IMR-90 (cell line): Measurements from ENCODE around the gene MICU1. TPM values are rescaled to one million over a fixed set of nuclear protein-coding genes. Genes with fewer than 3 reads are reported as not detected.

Source experiments
- ATAC-seq: fragments of 200-7000 bp; cut with Tn5 transposase; 2 replicates; pipeline ENCODE4 v1.9.1; 2020; ENCODE audit warnings: low read depth, mild to moderate bottlenecking, moderate library complexity
- BruUV-seq: library from RNA; stranded (reverse); fragments of 400-500 nt; replicated peaks from 2 replicates; lab custom pipeline; 2021; lab: Mats Ljungman, UMichigan
- CTCF ChIA-PET: fragments of 300-600 bp; formaldehyde crosslinking; extraction: SDS; loops from one replicate; lab custom pipeline; 2021; ENCODE audit warnings: antibody characterized with exemption; lab: Yijun Ruan, JAX
- POLR2A ChIA-PET: fragments of 300-600 bp; sonication (Branson Sonifier 250); formaldehyde crosslinking; loops from one replicate; lab custom pipeline; 2022; ENCODE audit warnings: antibody characterized with exemption; ENCODE audit not compliant: unreplicated experiment; lab: Charles Lee
- DNase-seq: peaks from one replicate; pipeline ENCODE4 v3.0.0; 2013
- H2AFZ ChIP-seq: replicated peaks from 2 replicates; pipeline ENCODE3; 2013; ENCODE audit warnings: low read length, mild to moderate bottlenecking; ENCODE audit not compliant: poor library complexity
- H2AK5ac ChIP-seq: 2 replicates; pipeline ENCODE4 v1.6.1; 2013; ENCODE audit warnings: low read depth, low read length, inconsistent platforms
- H2AK9ac ChIP-seq: replicated peaks from 2 replicates; pipeline ENCODE3; 2013; ENCODE audit warnings: mild to moderate bottlenecking, low read depth, low read length, moderate library complexity; ENCODE audit not compliant: poor library complexity
- H2BK120ac ChIP-seq: 2 replicates; pipeline ENCODE4 v1.6.1; 2013; ENCODE audit warnings: low read depth, low read length, inconsistent platforms
- H2BK15ac ChIP-seq: 3 replicates; pipeline ENCODE4 v1.6.1; 2013; ENCODE audit warnings: low read depth, low read length, inconsistent platforms
- H2BK20ac ChIP-seq: 2 replicates; pipeline ENCODE4 v1.6.1; 2013; ENCODE audit warnings: low read depth, mild to moderate bottlenecking, inconsistent platforms, low read length, moderate library complexity
- H2BK5ac ChIP-seq: 2 replicates; pipeline ENCODE4 v1.6.1; 2013; ENCODE audit warnings: mild to moderate bottlenecking, low read depth, low read length, inconsistent platforms; ENCODE audit not compliant: poor library complexity, severe bottlenecking
- H3K14ac ChIP-seq: replicated peaks from 2 replicates; pipeline ENCODE4 v1.6.1; 2013; ENCODE audit warnings: low read depth, low read length, inconsistent platforms
- H3K18ac ChIP-seq: 2 replicates; pipeline ENCODE4 v1.6.1; 2013; ENCODE audit warnings: low read depth, low read length, control low read depth
- H3K23ac ChIP-seq: 2 replicates; pipeline ENCODE4 v1.6.1; 2013; ENCODE audit warnings: low read depth, low read length, inconsistent platforms
- H3K27ac ChIP-seq: 2 replicates; pipeline ENCODE4 v1.5.1; 2013; ENCODE audit warnings: mild to moderate bottlenecking, control low read depth, low read length; ENCODE audit not compliant: insufficient read depth
- H3K27me3 ChIP-seq: 2 replicates; pipeline ENCODE4 v1.6.1; 2013; ENCODE audit warnings: low read length; ENCODE audit not compliant: control insufficient read depth, insufficient read depth
- H3K36me3 ChIP-seq: 2 replicates; pipeline ENCODE4 v1.6.1; 2013; ENCODE audit warnings: low read length, mixed read lengths; ENCODE audit not compliant: control insufficient read depth, insufficient read depth
- H3K4ac ChIP-seq: 2 replicates; pipeline ENCODE4 v1.6.1; 2013; ENCODE audit warnings: low read depth, low read length, inconsistent platforms
- H3K4me1 ChIP-seq: 2 replicates; pipeline ENCODE4 v1.6.1; 2013; ENCODE audit warnings: low read length, mixed read lengths; ENCODE audit not compliant: control insufficient read depth, insufficient read depth
- H3K4me2 ChIP-seq: 2 replicates; pipeline ENCODE4 v1.6.1; 2013; ENCODE audit warnings: low read depth, mild to moderate bottlenecking, control low read depth, low read length, moderate library complexity
- H3K4me3 ChIP-seq: 2 replicates; pipeline ENCODE4 v1.5.1; 2013; ENCODE audit warnings: low read depth, mild to moderate bottlenecking, control low read depth, low read length, moderate library complexity; ENCODE audit not compliant: insufficient read depth
- H3K56ac ChIP-seq: 2 replicates; pipeline ENCODE4 v1.6.1; 2013; ENCODE audit warnings: low read length, inconsistent platforms; ENCODE audit not compliant: insufficient read depth; ENCODE audit errors: extremely low read depth
- H3K79me1 ChIP-seq, 2 experiments: 2 replicates each; pipeline ENCODE4 v1.6.1; 2013; ENCODE audit warnings: low read length in 2 of 2, inconsistent platforms in 1 of 2, low read depth in 1 of 2
- H3K9ac ChIP-seq: 2 replicates; pipeline ENCODE4 v1.6.1; 2013; ENCODE audit warnings: low read depth, low read length, control low read depth
- H3K9me1 ChIP-seq: 2 replicates; pipeline ENCODE4 v1.6.1; 2013; ENCODE audit warnings: low read length, inconsistent platforms; ENCODE audit not compliant: insufficient read depth
- H3K9me3 ChIP-seq: 2 replicates; pipeline ENCODE4 v1.6.1; 2013; ENCODE audit warnings: low read length; ENCODE audit not compliant: control insufficient read depth, insufficient read depth
- H4K20me1 ChIP-seq: 2 replicates; pipeline ENCODE4 v1.6.1; 2013; ENCODE audit warnings: low read length, inconsistent platforms; ENCODE audit not compliant: insufficient read depth
- H4K5ac ChIP-seq: 2 replicates; pipeline ENCODE4 v1.6.1; 2013; ENCODE audit warnings: mild to moderate bottlenecking, low read depth, low read length, control low read depth
- H4K8ac ChIP-seq, 2 experiments: 2 replicates each; pipeline ENCODE4 v1.6.1; 2013; ENCODE audit warnings: low read depth in 2 of 2, low read length in 2 of 2, control low read depth in 1 of 2, inconsistent platforms in 1 of 2
- H4K91ac ChIP-seq: 2 replicates; pipeline ENCODE4 v1.6.1; 2013; ENCODE audit warnings: low read depth, low read length, inconsistent platforms; ENCODE audit not compliant: insufficient read depth
- BHLHE40 ChIP-seq: fragments of 150-350 bp; IDR thresholded peaks from 2 replicates; pipeline ENCODE4 v1.6.1; 2016; ENCODE audit warnings: mild to moderate bottlenecking, low read depth, low read length
- CEBPB ChIP-seq: IDR thresholded peaks from 2 replicates; pipeline ENCODE4 v1.6.1; 2012; ENCODE audit warnings: low read depth, low read length, improper control_type of control experiment
- CHD1 ChIP-seq: IDR thresholded peaks from 2 replicates; pipeline ENCODE4 v1.6.1; 2012; ENCODE audit warnings: low read depth, low read length, improper control_type of control experiment
- FOS ChIP-seq: fragments of 150-350 bp; IDR thresholded peaks from 2 replicates; pipeline ENCODE4 v1.6.1; 2016; ENCODE audit warnings: low read depth, low read length
- MAFK ChIP-seq: IDR thresholded peaks from 2 replicates; pipeline ENCODE4 v1.6.1; 2012; ENCODE audit warnings: low read depth, low read length, improper control_type of control experiment
- MAZ ChIP-seq: IDR thresholded peaks from 2 replicates; pipeline ENCODE4 v1.6.1; 2012; ENCODE audit warnings: low read depth, mild to moderate bottlenecking, low read length, improper control_type of control experiment, moderate library complexity, borderline replicate concordance
- MXI1 ChIP-seq: IDR thresholded peaks from 2 replicates; pipeline ENCODE4 v1.6.1; 2012; ENCODE audit warnings: low read depth, mild to moderate bottlenecking, low read length, moderate library complexity, borderline replicate concordance
- NFE2L2 ChIP-seq: fragments of 150-350 bp; IDR thresholded peaks from 2 replicates; pipeline ENCODE4 v1.6.1; 2016; ENCODE audit warnings: low read depth, mild to moderate bottlenecking, low read length
- POLR2A ChIP-seq: IDR thresholded peaks from 2 replicates; pipeline ENCODE4 v1.6.1; 2012; ENCODE audit warnings: mild to moderate bottlenecking, low read depth, low read length
- RAD21 ChIP-seq: IDR thresholded peaks from 2 replicates; pipeline ENCODE4 v1.6.1; 2012; ENCODE audit warnings: low read length, improper control_type of control experiment
- RCOR1 ChIP-seq: IDR thresholded peaks from 2 replicates; pipeline ENCODE4 v1.6.1; 2012; ENCODE audit warnings: mild to moderate bottlenecking, low read length, improper control_type of control experiment; ENCODE audit not compliant: insufficient replicate concordance
- RFX5 ChIP-seq: IDR thresholded peaks from 2 replicates; pipeline ENCODE4 v1.8.0; 2012; ENCODE audit warnings: low read depth, mild to moderate bottlenecking, low read length, moderate library complexity
- SMC3 ChIP-seq: fragments of 150-350 bp; IDR thresholded peaks from 2 replicates; pipeline ENCODE4 v1.6.1; 2016; ENCODE audit warnings: low read depth, mild to moderate bottlenecking, antibody characterized with exemption, low read length, moderate library complexity
- USF2 ChIP-seq: fragments of 150-350 bp; IDR thresholded peaks from 2 replicates; pipeline ENCODE4 v1.6.1; 2017; ENCODE audit warnings: mild to moderate bottlenecking, antibody characterized with exemption, low read length, low read depth
- WGBS, 2 experiments: methylation state at CpG; one replicate each; pipeline versions ENCODE4 v1.1.5 to v1.1.7; 2013; ENCODE audit warnings: missing lambda C conversion rate in 2 of 2; ENCODE audit not compliant: insufficient read length in 1 of 2; ENCODE audit errors: extremely low coverage in 2 of 2; 5-methylcytosine and 5-hydroxymethylcytosine counted together
- dilution Hi-C: fragments of 300-500 bp; cut with HindIII; formaldehyde crosslinking; loops from one replicate; pipeline ENCODE4 v1.14.3; 2018; ENCODE audit warnings: low sequenced_read_pairs; ENCODE audit not compliant: unreplicated experiment
- in situ Hi-C: fragments of 300-500 bp; cut with MboI; formaldehyde crosslinking; loops from 3 replicates; pipeline ENCODE4 v1.14.3; 2019; ENCODE audit warnings: low sequenced_read_pairs, inconsistent platforms, mixed read lengths
- intact Hi-C: fragments of 100-400 bp; cut with micrococcal nuclease; formaldehyde crosslinking; loops from 2 replicates; pipeline ENCODE4 v1.10.0; 2022
- polyA plus RNA-seq, 3 experiments: library from polyadenylated mRNA; depleted of rRNA; stranded (reverse); fragments of >200 nt; gene quantifications; 2 replicates each; pipeline ENCODE4 v1.2.3, GENCODE V29; 2012; ENCODE audit warnings: low replicate concordance in 1 of 3
- total RNA-seq: library from RNA; depleted of rRNA; stranded (reverse); fragments of >200 nt; gene quantifications from 2 replicates; pipeline ENCODE4 v1.2.3, GENCODE V29; 2012
- TF ChIP-seq, protein P1 (sequence below): fragments of 150-350 bp; IDR thresholded peaks from 2 replicates; pipeline ENCODE4 v1.6.1; 2016; ENCODE audit warnings: low read depth, mild to moderate bottlenecking, low read length, moderate library complexity, borderline replicate concordance
- TF ChIP-seq, protein P2 (sequence below): conservative IDR thresholded peaks from 2 replicates; pipeline ENCODE4 v1.5.1; 2012; ENCODE audit warnings: mild to moderate bottlenecking, low read depth, low read length, improper control_type of control experiment

MICU1 gene
- total and polyA plus RNA-seq, 2 of the 4 experiments (the other 2 are of a cell fraction): 43.6 to 44.7 TPM

DNA sequence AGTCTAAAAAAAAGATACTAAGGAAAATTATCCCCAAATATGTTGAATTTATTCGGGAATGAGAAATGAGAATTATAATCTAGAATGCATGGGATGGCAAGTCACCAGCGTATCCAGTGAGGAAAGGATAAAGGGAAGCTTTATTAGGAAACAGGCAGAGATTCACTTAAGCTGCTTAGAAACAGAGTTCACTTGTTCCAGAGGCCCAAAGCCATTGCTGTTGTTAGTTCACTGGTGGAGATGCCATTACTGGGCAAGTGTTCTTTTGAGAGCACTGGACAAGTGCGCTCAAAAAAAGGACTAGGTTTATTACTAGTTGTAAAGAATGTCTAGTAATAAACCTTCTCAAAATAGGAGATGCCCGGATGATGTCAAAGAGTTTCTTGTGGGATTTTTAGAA is 51.2 kb downstream of the MICU1 start:
- 0 out of 2 replicates have a peak, but pooled peaks cover 2% of the 10 kb centered on the region for H3K9me1 ChIP-seq
- no peak for ATAC-seq
- no peaks in the 10 kb centered on the region for H3K27me3 ChIP-seq
- ChIA-PET CTCF (no interaction called here), POLR2A (no interaction called here)
- no peak overlapping the region for H4K91ac ChIP-seq
- TF ChIP-seq MXI1 (no peak), NFE2L2 (no peak), RAD21 (no peak), CEBPB (no peak), BHLHE40 (no peak), FOS (no peak), CHD1 (no peak), SMC3 (no peak), USF2 (no peak), MAZ (no peak), MAFK (no peak), RCOR1 (no peak), POLR2A (no peak), RFX5 (no peak)
- TF ChIP-seq, protein P1, sequence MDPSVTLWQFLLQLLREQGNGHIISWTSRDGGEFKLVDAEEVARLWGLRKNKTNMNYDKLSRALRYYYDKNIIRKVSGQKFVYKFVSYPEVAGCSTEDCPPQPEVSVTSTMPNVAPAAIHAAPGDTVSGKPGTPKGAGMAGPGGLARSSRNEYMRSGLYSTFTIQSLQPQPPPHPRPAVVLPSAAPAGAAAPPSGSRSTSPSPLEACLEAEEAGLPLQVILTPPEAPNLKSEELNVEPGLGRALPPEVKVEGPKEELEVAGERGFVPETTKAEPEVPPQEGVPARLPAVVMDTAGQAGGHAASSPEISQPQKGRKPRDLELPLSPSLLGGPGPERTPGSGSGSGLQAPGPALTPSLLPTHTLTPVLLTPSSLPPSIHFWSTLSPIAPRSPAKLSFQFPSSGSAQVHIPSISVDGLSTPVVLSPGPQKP: no peak
- TF ChIP-seq, protein P2, sequence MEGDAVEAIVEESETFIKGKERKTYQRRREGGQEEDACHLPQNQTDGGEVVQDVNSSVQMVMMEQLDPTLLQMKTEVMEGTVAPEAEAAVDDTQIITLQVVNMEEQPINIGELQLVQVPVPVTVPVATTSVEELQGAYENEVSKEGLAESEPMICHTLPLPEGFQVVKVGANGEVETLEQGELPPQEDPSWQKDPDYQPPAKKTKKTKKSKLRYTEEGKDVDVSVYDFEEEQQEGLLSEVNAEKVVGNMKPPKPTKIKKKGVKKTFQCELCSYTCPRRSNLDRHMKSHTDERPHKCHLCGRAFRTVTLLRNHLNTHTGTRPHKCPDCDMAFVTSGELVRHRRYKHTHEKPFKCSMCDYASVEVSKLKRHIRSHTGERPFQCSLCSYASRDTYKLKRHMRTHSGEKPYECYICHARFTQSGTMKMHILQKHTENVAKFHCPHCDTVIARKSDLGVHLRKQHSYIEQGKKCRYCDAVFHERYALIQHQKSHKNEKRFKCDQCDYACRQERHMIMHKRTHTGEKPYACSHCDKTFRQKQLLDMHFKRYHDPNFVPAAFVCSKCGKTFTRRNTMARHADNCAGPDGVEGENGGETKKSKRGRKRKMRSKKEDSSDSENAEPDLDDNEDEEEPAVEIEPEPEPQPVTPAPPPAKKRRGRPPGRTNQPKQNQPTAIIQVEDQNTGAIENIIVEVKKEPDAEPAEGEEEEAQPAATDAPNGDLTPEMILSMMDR: no peak
- H2AK9ac ChIP-seq: no peak overlapping the region
- H2BK20ac ChIP-seq: no peak overlapping the region
- no peak overlapping the region for H2AFZ ChIP-seq
- DNase-seq: no peak
- H3K4ac ChIP-seq: no peak overlapping the region
- no peak overlapping the region for H2BK120ac ChIP-seq
- in situ Hi-C loops (no loop called here), dilution Hi-C loops (no loop called here), intact Hi-C loops (no loop called here)
- no peak overlapping the region for H4K8ac ChIP-seq
- H3K4me3 ChIP-seq: no peak overlapping the region
- WGBS, 2 experiments: 100% methylated on average over 1 of the region's 4 CpGs; no CpG with 5 or more reads in 1 of the 2 experiments
- H3K18ac ChIP-seq: no peak overlapping the region
- no peak overlapping the region for H3K9ac ChIP-seq
- H3K4me1 ChIP-seq: no peaks in the 10 kb centered on the region
- no peak overlapping the region for H3K14ac ChIP-seq
- H3K4me2 ChIP-seq: no peak overlapping the region
- no peaks in the 10 kb centered on the region for H3K36me3 ChIP-seq
- H3K23ac ChIP-seq: no peak overlapping the region
- H3K56ac ChIP-seq: no peak overlapping the region
- no peak overlapping the region for H4K5ac ChIP-seq
- peaks cover 18 to 45% of the 10 kb centered on the region in 2 experiments for H3K79me1 ChIP-seq
- no peaks in the 10 kb centered on the region; the same call in 1 of the 2 replicates for H4K20me1 ChIP-seq
- no peaks in the 10 kb centered on the region for H3K9me3 ChIP-seq
- H2AK5ac ChIP-seq: no peak overlapping the region
- no peak overlapping the region for H3K27ac ChIP-seq
- H2BK5ac ChIP-seq: no peak overlapping the region
- BruUV-seq: no TSS peak
- H2BK15ac ChIP-seq: no peak overlapping the region
